NCI-H2227 treated with DMSO at 0.1 percent for 48 hours (cell line): ENCODE measurements around the gene PPP3CA.

ENCODE experiments used
- DNase-seq: peaks from one replicate; lab custom pipeline; 2025; lab: John Stamatoyannopoulos, UW

Gene PPP3CA

GRCh38 chr4:101288365-101289145 is 58.8 kb downstream of the PPP3CA start:
- DNase-seq = no peak

DNA sequence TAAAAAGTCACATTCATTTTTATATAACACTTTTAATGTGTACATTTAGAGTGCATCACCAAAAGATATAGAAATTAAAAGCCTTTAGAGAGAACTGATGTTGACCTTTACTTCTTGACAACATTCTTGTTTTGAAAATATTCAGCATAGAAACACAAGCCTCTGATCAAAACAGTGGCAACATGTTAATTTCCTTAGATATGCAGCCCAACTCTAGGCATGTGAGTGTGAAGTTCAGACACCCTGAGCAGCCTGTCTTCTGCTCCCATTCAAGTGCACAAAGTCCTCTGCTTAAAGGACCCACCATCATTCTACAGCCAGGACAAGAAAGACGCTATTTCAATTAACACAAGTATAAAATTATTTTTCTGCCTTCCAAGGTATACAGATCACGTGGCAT is 60.0 kb downstream of the PPP3CA start:
- DNase-seq = no peak

DNA sequence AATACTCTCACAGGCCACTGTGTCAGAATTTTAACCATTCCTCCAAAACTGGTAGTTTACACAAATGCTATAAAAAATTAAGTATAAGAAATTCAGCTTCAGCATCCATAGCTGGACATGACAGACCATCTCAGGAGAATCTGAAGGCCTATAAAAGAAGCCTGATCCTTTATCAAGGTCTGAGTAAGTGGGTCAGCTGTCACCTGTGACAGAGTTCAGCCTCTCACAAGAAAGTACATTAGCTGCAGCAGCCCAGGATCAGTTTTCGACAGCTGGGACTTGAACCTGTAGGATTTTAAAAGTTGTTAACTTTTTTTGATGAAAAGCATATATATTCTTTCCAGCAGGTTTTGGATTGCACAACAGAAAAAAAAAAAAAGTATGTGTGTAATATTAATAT is 60.7 kb downstream of the PPP3CA start:
- no peak for DNase-seq

DNA sequence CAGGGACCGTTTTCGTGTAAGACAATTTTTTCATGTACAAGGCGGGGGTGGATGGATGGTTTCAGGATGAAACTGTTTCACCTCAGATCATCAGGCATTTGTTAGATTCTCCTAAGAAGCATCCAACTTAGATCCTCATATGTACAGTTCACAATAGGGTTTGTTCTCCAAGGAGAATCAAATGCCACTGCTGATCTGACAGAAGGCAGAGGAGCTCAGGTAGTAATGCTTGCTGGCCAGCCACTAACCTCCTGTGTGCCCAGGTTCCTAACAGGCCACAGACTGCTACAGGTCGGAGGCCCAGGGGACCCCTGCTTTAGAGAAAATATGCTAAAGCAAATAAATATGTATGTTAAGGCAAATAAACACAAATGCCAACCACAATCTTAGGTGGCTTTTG is 61.3 kb downstream of the PPP3CA start:
- no peak for DNase-seq

DNA sequence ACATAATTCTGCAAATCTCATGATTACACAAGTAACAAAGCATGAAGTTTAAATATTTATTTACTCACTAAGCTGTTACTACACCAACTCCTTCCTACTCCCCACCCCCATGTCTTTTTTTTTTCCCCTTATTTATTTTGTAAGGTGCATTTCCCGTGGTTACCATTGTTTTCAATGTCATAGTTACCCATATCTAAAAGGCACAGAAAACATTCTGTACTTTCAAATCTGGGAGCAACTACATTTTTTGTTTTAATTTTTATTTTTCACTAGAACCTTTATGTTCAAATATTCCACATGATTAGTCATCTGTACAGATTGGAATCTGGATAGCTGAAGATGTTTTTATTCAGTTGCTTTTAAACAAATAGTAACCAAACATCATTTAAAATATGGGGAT is 62.8 kb downstream of the PPP3CA start:
- DNase-seq = no peak

GRCh38 chr4:101283434-101283833 is 63.9 kb downstream of the PPP3CA start:
- DNase-seq = no peak

DNA sequence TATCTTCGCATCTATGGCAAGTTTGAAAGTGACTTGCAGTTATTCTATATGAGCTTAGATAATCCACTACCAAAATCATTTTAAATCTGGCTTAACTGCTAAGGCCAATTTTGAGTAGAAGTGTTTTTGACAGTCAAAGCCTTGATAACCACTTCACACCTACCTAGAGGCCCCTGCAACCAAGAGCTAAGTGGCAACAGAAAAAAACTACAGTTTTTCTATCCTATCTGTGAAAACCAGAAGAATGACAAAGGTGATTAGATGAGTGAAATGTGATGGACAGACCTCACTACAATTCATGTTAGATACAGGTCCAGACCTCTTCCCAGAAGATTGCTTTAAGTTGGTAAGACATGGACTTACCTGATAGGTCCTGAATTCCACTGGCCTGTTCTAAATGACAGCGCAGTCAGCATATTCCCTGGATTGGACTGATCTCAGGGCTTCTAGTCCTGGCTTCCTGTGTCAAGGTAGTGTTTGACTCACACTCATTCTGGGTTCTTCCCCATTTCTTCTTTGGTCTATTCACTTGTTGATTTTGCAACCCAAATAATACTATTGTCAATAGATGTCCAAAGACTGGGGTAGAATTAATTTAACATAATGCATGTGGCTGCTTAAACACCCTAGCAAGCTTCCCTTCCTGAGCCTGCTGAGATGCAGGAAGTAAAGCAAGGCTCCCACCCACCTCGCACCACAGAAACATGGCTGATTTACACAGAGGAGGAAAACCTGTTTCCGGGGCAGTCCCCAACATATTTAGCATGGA is 65.1 kb downstream of the PPP3CA start:
- no peak for DNase-seq

GRCh38 chr4:101280866-101281600 is 66.3 kb downstream of the PPP3CA start:
- DNase-seq = no peak

DNA sequence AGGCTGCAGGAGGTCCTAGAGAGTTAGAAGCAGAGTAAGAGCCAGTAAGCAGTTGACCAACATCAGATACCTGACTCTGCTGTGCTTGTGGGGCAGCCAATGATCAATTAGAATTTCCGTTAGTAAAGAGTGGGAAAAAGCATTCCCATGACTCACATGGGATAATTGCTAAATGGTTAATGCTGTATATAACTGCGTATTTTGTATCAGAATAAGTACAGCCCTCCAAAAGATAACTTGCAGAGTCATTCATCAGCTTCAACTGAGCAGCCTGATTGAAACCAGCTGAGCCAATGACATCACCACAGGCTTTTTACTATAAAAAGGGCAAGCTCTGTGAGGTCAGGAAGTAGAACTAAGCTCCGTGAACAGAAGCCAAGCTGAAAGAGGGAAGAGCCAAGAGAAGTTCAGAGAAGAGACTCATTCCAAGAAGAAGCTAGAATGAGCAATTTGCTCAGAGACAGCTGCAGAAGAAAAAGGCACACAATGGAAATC is 67.9 kb downstream of the PPP3CA start:
- DNase-seq = no peak

GRCh38 chr4:101277671-101278070 is 69.7 kb downstream of the PPP3CA start:
- no peak for DNase-seq

DNA sequence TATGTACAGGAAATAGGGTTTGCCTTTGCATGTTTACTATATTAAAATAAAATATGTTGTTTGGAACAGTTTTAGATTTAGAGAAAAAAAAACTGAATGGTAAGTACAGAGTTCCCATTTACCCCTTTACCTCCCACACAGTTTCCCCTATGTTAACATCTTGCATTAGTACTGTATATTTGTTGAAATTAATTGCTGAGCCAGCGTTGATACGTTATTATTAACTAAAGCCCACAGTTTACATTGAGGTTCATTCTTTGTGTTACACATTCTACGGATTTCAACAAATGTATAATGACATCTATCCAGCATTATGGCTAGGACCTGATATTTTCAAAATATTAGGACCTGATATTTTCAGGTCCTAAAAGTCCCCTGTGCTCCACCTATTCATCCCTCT is 70.7 kb downstream of the PPP3CA start:
- no peak for DNase-seq

DNA sequence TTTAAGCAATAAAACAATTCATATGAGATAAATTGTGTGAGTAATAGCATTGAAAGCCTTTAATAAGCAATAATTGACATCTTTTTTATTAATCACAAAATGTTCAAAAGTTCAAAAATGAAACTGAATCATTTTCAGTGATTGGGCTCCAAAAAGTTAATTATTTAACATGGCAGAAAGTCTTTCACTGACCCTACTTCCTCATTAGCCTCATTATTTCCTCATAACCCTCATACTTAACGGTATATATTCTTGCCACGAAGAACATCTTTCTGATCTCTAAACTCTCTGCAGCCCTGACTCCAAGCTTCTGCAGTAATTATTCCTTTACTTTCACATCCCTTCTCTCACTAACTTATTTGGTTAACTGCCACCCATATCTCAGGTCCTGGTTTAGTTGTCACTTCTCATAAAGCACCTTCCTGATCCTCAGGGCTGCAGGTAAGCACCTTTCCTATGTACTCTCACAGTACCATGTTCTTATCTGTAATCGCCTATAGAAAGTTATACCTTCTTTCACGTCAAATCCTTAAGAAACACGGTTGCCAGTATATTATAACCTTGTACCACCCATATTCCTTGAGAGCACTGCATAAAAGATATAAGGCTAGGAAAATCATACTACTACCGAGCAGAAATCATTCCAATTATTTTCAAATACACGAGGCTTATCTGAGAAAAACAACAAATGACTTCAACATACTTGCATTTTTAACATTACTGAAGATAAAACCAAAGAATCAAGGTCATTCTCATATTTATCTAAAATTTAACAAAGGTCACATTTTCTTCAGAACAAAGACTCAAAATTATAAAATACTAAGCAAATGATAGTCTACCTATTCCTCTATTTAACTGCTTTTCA is 72.2 kb downstream of the PPP3CA start:
- no peak for DNase-seq

DNA sequence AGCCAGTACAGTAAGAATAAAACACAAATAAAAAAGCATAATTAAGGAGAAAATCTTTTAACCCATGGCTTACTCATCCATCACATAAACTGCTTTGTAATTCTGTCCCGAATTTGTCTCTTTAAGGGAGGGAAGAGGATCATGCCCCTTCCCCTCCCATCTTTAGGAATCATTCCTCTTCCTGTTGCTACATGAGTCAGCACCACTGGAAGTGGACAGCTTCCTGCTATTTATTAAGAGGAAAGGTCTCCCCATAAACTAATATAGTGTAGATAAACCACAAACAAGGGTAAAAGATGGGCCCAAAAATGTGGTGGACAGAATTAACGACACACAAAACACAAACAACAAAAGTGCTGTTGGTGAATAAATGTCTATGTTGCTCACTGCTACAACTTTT is 75.8 kb downstream of the PPP3CA start:
- no peak for DNase-seq

DNA sequence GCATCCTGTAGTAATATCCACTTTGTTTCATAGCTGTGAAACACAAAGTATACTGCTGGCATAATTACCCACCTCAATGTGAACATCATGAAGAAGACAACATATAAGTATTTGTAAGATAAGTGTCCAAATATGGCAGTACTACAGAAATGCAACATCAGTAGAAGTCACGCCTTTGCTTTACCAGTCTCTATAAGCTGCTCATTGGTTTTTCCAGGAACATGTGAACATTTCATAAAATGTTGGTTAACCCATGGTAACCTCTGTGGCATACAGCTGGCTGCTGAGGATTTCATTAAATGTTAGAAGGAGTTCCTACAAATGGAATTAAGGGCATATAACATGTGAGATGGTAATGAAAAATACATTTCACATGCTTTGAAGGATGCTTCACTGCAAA is 77.6 kb downstream of the PPP3CA start:
- no peak for DNase-seq

DNA sequence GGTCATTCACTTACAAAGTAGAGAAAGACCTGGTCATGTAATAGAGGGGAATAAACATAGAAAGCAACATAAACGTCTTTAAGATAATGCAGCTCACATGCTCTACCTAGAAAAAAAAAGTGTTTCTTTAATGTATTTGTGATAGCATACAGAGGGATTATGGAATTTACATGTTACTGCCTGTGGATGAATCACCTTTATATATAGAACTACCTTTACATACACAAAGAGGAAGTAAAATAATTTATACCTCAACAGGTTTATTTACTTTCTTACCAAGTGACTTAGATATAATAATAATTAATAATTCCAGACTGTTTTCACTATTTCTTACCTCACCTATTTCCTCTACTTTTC is 81.5 kb downstream of the PPP3CA start:
- no peak for DNase-seq

- no peak for DNase-seq
Observed at GRCh38 chr4:101264993-101265815, 82.1 kb downstream of the PPP3CA start.

DNA sequence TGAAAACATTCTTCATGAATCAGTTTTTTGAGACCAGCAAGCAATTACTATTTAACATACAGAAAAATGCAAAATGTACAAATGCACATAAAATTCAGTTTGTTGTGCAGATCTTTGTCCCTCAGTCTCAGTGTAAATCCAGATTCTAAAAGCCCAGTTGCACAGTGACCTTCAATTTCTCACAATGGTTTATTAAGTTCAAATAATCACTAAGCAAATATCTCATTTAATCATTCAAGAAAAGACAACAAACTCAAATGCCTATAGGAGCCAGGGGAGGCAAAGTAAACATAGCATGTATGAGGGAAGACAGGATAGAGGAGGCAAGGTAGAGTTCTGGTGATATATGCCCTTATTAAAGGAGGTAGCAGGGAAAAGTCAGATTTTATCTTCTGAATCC is 82.8 kb downstream of the PPP3CA start:
- no peak for DNase-seq

DNA sequence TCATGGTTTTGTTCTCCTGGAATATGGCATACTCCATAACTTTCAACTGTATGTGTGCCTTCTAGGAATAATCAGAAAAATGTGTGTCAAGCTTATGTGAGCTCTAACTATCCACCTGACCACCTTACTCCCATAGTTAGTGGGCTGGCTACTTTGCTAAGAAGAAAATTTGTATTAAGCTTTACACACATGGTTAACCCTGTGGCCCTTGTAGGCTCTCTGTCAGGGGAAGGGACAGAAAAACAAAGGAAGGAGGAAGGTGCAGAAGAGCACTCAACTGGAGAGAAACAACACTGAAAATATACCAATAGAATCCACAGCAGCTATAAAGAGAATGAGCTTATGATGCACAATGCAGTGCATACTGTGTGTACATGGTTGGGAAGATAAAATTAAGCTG is 84.6 kb downstream of the PPP3CA start:
- DNase-seq = no peak

- no peak for DNase-seq
Observed at GRCh38 chr4:101259876-101260275, 87.5 kb downstream of the PPP3CA start.

DNA sequence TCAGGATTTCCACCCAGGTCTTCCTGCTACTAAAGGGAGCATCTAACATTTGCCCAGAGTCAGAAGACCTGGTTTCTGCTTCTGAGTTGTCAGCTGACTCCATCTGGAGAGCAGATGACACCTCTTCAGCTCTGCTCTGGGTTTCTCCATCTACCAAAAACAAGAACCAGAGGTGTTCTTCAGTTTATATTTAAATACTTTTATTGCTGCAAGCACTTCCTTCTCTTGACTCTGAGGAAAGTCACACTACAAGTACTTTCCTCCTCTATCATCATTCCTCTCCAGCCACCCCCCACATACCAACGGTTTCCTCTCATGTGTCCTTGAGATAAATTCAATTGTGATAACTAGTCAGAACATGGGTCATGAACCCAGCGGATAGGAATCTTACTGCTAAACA is 88.4 kb downstream of the PPP3CA start:
- no peak for DNase-seq

GRCh38 chr4:101256222-101256621 is 91.1 kb downstream of the PPP3CA start:
- no peak for DNase-seq
